Measurements from ENCODE around the gene SLC39A3. TPM values are rescaled to one million over a fixed set of nuclear protein-coding genes. Genes with fewer than 3 reads are reported as not detected.

The SLC39A3 gene, protein sequence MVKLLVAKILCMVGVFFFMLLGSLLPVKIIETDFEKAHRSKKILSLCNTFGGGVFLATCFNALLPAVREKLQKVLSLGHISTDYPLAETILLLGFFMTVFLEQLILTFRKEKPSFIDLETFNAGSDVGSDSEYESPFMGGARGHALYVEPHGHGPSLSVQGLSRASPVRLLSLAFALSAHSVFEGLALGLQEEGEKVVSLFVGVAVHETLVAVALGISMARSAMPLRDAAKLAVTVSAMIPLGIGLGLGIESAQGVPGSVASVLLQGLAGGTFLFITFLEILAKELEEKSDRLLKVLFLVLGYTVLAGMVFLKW
- total RNA-seq = 10 to 100 TPM; 16.9 to 26.8 (median 20.0) TPM
- 10 to 100 TPM; 28.4 to 70.1 (median 32.6) TPM for polyA plus RNA-seq
- long read RNA-seq, donor 1, transcript SLC39A3-201 (3 exons, 1,502 nt) = major isoform, 26 of 32 reads
- long read RNA-seq, donor 1, partial matches to known transcripts = 4 of 32 reads
- long read RNA-seq, donor 1, other reads (novel, unspliced or antisense) = 1 of 32 reads
- long read RNA-seq, donor 2, transcript SLC39A3-201 (3 exons, 1,502 nt) = major isoform, 40 of 56 reads
- long read RNA-seq, donor 2, partial matches to known transcripts = 12 of 56 reads
- long read RNA-seq, donor 2, other reads (novel, unspliced or antisense) = 3 of 56 reads

DNA sequence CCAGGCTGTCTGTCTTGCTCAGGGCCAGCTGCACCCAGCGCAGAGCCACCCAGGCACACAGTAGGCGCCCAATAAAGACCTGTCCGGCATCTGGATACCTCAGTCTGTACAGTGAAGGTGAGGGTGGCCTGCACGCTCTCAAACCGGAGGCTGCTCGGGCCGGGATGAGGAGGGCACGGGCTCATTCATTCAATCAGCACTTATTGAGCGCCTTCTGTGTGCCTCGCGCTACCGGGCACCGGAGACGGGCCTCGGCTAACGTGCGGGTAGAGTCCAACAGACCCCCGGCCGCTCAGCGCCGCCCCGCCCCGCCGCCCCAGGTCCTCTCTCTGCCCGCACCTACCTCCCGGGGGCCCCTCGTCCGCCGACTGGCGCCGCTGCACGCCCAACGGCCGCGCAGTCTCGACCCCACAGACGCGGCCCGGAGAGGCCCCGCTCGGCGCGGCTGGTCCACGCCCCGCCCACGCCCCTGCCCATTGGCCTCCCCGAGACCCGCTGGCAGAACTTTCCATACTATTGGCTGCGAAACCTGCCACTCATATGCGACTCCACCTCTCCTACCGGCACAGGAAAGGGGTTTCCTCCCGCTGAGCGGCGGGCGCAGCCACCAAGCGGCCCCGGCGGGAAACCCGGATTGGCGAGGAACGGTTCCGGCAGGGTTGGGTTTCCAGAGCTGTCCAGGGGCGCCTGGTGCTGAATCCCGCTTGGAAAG, at the start of gene SLC39A3:
Gene SLC39A3 (minus strand): TSS at position 416 of the 712 bp plus-strand sequence. CDS start 2,760 bp downstream, outside the sequence.
- Histone ChIP-seq H3K4me3 (peak within 1 kb of the TSS; percentile 96), H3K9me3 (no peaks in the 10 kb centered on the region), H3K36me3 (ENCODE audit: insufficient read depth in 1 of 2, low read depth in 1 of 2) (peaks cover 10 to 21% of the 10 kb centered on the region in 2 donors), H3K27ac (peak within 1 kb of the TSS; percentile 72), H3K27me3 (ENCODE audit: insufficient read depth in 3 of 3, low read length in 2 of 3) (peaks cover 0 to 3% (median 0%) of the 10 kb centered on the region in 3 donors), H3K4me1 (peaks cover 3% of the 10 kb centered on the region)
- ATAC-seq (peak; percentile 100), DNase-seq (peak; percentile 98 to 99)
- TF ChIP-seq, protein P1, sequence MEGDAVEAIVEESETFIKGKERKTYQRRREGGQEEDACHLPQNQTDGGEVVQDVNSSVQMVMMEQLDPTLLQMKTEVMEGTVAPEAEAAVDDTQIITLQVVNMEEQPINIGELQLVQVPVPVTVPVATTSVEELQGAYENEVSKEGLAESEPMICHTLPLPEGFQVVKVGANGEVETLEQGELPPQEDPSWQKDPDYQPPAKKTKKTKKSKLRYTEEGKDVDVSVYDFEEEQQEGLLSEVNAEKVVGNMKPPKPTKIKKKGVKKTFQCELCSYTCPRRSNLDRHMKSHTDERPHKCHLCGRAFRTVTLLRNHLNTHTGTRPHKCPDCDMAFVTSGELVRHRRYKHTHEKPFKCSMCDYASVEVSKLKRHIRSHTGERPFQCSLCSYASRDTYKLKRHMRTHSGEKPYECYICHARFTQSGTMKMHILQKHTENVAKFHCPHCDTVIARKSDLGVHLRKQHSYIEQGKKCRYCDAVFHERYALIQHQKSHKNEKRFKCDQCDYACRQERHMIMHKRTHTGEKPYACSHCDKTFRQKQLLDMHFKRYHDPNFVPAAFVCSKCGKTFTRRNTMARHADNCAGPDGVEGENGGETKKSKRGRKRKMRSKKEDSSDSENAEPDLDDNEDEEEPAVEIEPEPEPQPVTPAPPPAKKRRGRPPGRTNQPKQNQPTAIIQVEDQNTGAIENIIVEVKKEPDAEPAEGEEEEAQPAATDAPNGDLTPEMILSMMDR (IDR thresholded peaks at IDR 0.05) = no peak
- intact Hi-C loops (cut with DNase I) = no loop called here
- 1 to 2% (median 1%) methylated on average over 47 to 64 of the region's 64 CpGs for WGBS, 3 donors

DNA sequence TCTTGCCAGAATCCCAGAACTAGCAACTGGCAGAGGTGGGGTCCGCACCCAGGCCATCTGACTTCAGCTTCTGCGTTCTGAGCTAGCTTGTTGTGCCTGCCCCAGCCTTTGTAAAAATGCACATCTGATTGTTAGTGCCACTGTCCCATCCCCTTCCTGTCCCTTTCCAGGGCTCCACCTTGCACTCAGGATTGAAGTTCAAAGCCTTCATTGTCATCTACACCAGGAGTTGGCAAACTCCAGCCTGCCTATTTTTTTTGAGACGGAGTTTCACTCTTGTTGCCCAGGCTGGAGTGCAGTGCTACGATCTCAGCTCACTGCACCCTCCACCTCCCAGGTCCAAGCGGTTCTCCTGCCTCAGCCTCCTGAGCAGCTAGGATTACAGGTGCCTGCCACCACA, 48.4 kb upstream of the SLC39A3 start:
- DNase-seq = no peak
- WGBS, 3 donors = 76 to 84% (median 77%) methylated on average over 5 of the region's 5 CpGs
- H3K4me1 ChIP-seq = peaks cover 18% of the 10 kb centered on the region
- peaks cover 0 to 15% of the 10 kb centered on the region in 2 donors for H3K36me3 ChIP-seq (ENCODE audit: insufficient read depth in 1 of 2, low read depth in 1 of 2)
- intact Hi-C loops (cut with DNase I) = no loop called here
- TF ChIP-seq, protein P1 (IDR thresholded peaks at IDR 0.05) = no peak
- H3K27me3 ChIP-seq (ENCODE audit: insufficient read depth in 3 of 3, low read length in 2 of 3) = no peaks in the 10 kb centered on the region
- H3K9me3 ChIP-seq = no peaks in the 10 kb centered on the region
- H3K4me3 ChIP-seq = no peak overlapping the region
- no peak for ATAC-seq
- H3K27ac ChIP-seq = no peak overlapping the region

DNA sequence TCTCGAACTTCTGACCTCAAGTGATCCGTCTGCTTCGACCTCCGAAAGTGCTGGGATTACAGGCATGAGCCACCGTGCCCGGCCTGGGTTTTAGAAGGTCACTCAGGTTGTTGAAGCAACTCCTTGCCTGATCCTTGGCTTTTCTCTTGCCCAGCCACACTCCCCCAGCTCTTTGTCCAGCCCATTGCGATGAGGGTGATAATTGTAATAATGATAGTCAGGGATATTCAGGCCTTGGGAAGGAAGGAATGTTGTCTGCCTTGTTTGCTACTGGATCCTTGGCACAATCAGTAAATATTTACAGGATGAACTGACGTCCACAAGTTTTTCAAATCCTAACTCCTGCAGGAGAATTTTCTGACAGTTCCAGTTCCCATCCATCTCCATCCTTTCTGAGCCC, 47.3 kb upstream of the SLC39A3 start:
- intact Hi-C loops (cut with DNase I) = no loop called here
- Histone ChIP-seq H3K36me3 (ENCODE audit: insufficient read depth in 1 of 2, low read depth in 1 of 2) (peaks cover 0 to 12% of the 10 kb centered on the region in 2 donors), H3K27me3 (ENCODE audit: insufficient read depth in 3 of 3, low read length in 2 of 3) (no peaks in the 10 kb centered on the region), H3K9me3 (no peaks in the 10 kb centered on the region), H3K27ac (no peak overlapping the region), H3K4me3 (no peak overlapping the region), H3K4me1 (peaks cover 23% of the 10 kb centered on the region)
- DNase-seq (no peak), ATAC-seq (no peak)
- WGBS, 3 donors = 83 to 84% (median 84%) methylated on average over 8 of the region's 8 CpGs
- TF ChIP-seq, protein P1 (IDR thresholded peaks at IDR 0.05) = no peak

DNA sequence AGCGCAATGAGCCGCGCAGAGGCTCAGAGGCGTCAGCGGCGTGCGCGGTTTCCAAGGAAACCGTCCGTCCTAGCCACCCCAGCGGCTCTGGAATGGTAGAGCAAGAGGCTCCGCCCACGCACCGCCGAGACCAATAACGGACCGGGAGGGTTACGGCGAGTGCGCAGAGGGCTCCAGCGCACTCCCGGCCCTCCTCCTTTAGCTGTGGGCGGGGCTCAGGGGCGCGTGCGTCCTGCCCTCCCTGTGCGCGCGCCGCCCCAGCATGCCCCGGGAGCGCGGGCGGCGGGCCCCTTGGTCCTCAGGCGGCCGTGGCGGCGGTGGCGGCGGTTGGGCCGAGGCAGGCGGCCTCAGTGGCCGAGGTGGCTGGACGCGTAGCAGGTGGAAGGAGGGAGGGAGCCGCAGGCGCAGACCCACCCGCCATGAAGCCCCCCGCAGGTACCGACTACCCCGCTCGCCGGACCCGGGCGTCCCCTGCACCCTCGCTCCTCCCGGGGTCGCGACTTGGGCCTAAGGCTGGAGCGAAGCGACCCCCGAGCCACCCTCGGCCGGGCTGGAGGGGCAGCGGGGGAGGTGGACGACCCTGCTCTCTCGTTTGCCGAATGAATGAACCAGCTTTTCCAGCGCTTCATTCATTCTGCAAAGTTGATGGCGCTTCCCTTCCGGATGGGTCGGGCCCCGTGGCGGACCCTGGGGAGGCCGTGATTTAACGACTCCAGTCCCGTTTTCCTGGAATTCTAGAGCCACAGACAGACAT, 45.6 kb upstream of the SLC39A3 start, which contains the start of gene THOP1:
Gene THOP1 (plus strand): TSS at position 260 of the 754 bp plus-strand sequence. CDS start 160 bp downstream, at position 420.
- intact Hi-C loops (cut with DNase I) = no loop called here
- ATAC-seq (peak; percentile 87 to 91 (median 88)), DNase-seq (peak; percentile 99 to 100)
- no peaks in the 10 kb centered on the region for H3K27me3 ChIP-seq (ENCODE audit: insufficient read depth in 3 of 3, low read length in 2 of 3)
- H3K4me1 ChIP-seq = peaks cover 40% of the 10 kb centered on the region
- no peaks in the 10 kb centered on the region for H3K9me3 ChIP-seq
- H3K27ac ChIP-seq = peak within 1 kb of the TSS; percentile 97
- TF ChIP-seq, protein P1 (IDR thresholded peaks at IDR 0.05) = no peak
- peak within 1 kb of the TSS; percentile 93 for H3K4me3 ChIP-seq
- 0% methylated on average over 57 to 78 of the region's 78 CpGs for WGBS, 3 donors
- H3K36me3 ChIP-seq (ENCODE audit: insufficient read depth in 1 of 2, low read depth in 1 of 2) = peaks cover 0 to under 1% of the 10 kb centered on the region in 2 donors
